IMR-90 (cell line): ENCODE results near the gene TREML2. TPM values are rescaled to one million over a fixed set of nuclear protein-coding genes. Genes with fewer than 3 reads are reported as not detected.

Source experiments
- ATAC-seq: fragments of 200-7000 bp; cut with Tn5 transposase; 2 replicates; pipeline ENCODE4 v1.9.1; 2020; ENCODE audit warnings: low read depth, mild to moderate bottlenecking, moderate library complexity
- BruUV-seq: library from RNA; stranded (reverse); fragments of 400-500 nt; replicated peaks from 2 replicates; lab custom pipeline; 2021; lab: Mats Ljungman, UMichigan
- CTCF ChIA-PET: fragments of 300-600 bp; formaldehyde crosslinking; extraction: SDS; loops from one replicate; lab custom pipeline; 2021; ENCODE audit warnings: antibody characterized with exemption; lab: Yijun Ruan, JAX
- POLR2A ChIA-PET: fragments of 300-600 bp; sonication (Branson Sonifier 250); formaldehyde crosslinking; loops from one replicate; lab custom pipeline; 2022; ENCODE audit warnings: antibody characterized with exemption; ENCODE audit not compliant: unreplicated experiment; lab: Charles Lee
- DNase-seq: peaks from one replicate; pipeline ENCODE4 v3.0.0; 2013
- H2AFZ ChIP-seq: replicated peaks from 2 replicates; pipeline ENCODE3; 2013; ENCODE audit warnings: low read length, mild to moderate bottlenecking; ENCODE audit not compliant: poor library complexity
- H2AK5ac ChIP-seq: 2 replicates; pipeline ENCODE4 v1.6.1; 2013; ENCODE audit warnings: low read depth, low read length, inconsistent platforms
- H2AK9ac ChIP-seq: replicated peaks from 2 replicates; pipeline ENCODE3; 2013; ENCODE audit warnings: mild to moderate bottlenecking, low read depth, low read length, moderate library complexity; ENCODE audit not compliant: poor library complexity
- H2BK120ac ChIP-seq: 2 replicates; pipeline ENCODE4 v1.6.1; 2013; ENCODE audit warnings: low read depth, low read length, inconsistent platforms
- H2BK15ac ChIP-seq: 3 replicates; pipeline ENCODE4 v1.6.1; 2013; ENCODE audit warnings: low read depth, low read length, inconsistent platforms
- H2BK20ac ChIP-seq: 2 replicates; pipeline ENCODE4 v1.6.1; 2013; ENCODE audit warnings: low read depth, mild to moderate bottlenecking, inconsistent platforms, low read length, moderate library complexity
- H2BK5ac ChIP-seq: 2 replicates; pipeline ENCODE4 v1.6.1; 2013; ENCODE audit warnings: mild to moderate bottlenecking, low read depth, low read length, inconsistent platforms; ENCODE audit not compliant: poor library complexity, severe bottlenecking
- H3K14ac ChIP-seq: replicated peaks from 2 replicates; pipeline ENCODE4 v1.6.1; 2013; ENCODE audit warnings: low read depth, low read length, inconsistent platforms
- H3K18ac ChIP-seq: 2 replicates; pipeline ENCODE4 v1.6.1; 2013; ENCODE audit warnings: low read depth, low read length, control low read depth
- H3K23ac ChIP-seq: 2 replicates; pipeline ENCODE4 v1.6.1; 2013; ENCODE audit warnings: low read depth, low read length, inconsistent platforms
- H3K27ac ChIP-seq: 2 replicates; pipeline ENCODE4 v1.5.1; 2013; ENCODE audit warnings: mild to moderate bottlenecking, control low read depth, low read length; ENCODE audit not compliant: insufficient read depth
- H3K27me3 ChIP-seq: 2 replicates; pipeline ENCODE4 v1.6.1; 2013; ENCODE audit warnings: low read length; ENCODE audit not compliant: control insufficient read depth, insufficient read depth
- H3K36me3 ChIP-seq: 2 replicates; pipeline ENCODE4 v1.6.1; 2013; ENCODE audit warnings: low read length, mixed read lengths; ENCODE audit not compliant: control insufficient read depth, insufficient read depth
- H3K4ac ChIP-seq: 2 replicates; pipeline ENCODE4 v1.6.1; 2013; ENCODE audit warnings: low read depth, low read length, inconsistent platforms
- H3K4me1 ChIP-seq: 2 replicates; pipeline ENCODE4 v1.6.1; 2013; ENCODE audit warnings: low read length, mixed read lengths; ENCODE audit not compliant: control insufficient read depth, insufficient read depth
- H3K4me2 ChIP-seq: 2 replicates; pipeline ENCODE4 v1.6.1; 2013; ENCODE audit warnings: low read depth, mild to moderate bottlenecking, control low read depth, low read length, moderate library complexity
- H3K4me3 ChIP-seq: 2 replicates; pipeline ENCODE4 v1.5.1; 2013; ENCODE audit warnings: low read depth, mild to moderate bottlenecking, control low read depth, low read length, moderate library complexity; ENCODE audit not compliant: insufficient read depth
- H3K56ac ChIP-seq: 2 replicates; pipeline ENCODE4 v1.6.1; 2013; ENCODE audit warnings: low read length, inconsistent platforms; ENCODE audit not compliant: insufficient read depth; ENCODE audit errors: extremely low read depth
- H3K79me1 ChIP-seq, 2 experiments: 2 replicates each; pipeline ENCODE4 v1.6.1; 2013; ENCODE audit warnings: low read length in 2 of 2, inconsistent platforms in 1 of 2, low read depth in 1 of 2
- H3K9ac ChIP-seq: 2 replicates; pipeline ENCODE4 v1.6.1; 2013; ENCODE audit warnings: low read depth, low read length, control low read depth
- H3K9me1 ChIP-seq: 2 replicates; pipeline ENCODE4 v1.6.1; 2013; ENCODE audit warnings: low read length, inconsistent platforms; ENCODE audit not compliant: insufficient read depth
- H3K9me3 ChIP-seq: 2 replicates; pipeline ENCODE4 v1.6.1; 2013; ENCODE audit warnings: low read length; ENCODE audit not compliant: control insufficient read depth, insufficient read depth
- H4K20me1 ChIP-seq: 2 replicates; pipeline ENCODE4 v1.6.1; 2013; ENCODE audit warnings: low read length, inconsistent platforms; ENCODE audit not compliant: insufficient read depth
- H4K5ac ChIP-seq: 2 replicates; pipeline ENCODE4 v1.6.1; 2013; ENCODE audit warnings: mild to moderate bottlenecking, low read depth, low read length, control low read depth
- H4K8ac ChIP-seq, 2 experiments: 2 replicates each; pipeline ENCODE4 v1.6.1; 2013; ENCODE audit warnings: low read depth in 2 of 2, low read length in 2 of 2, control low read depth in 1 of 2, inconsistent platforms in 1 of 2
- H4K91ac ChIP-seq: 2 replicates; pipeline ENCODE4 v1.6.1; 2013; ENCODE audit warnings: low read depth, low read length, inconsistent platforms; ENCODE audit not compliant: insufficient read depth
- BHLHE40 ChIP-seq: fragments of 150-350 bp; IDR thresholded peaks from 2 replicates; pipeline ENCODE4 v1.6.1; 2016; ENCODE audit warnings: mild to moderate bottlenecking, low read depth, low read length
- CEBPB ChIP-seq: IDR thresholded peaks from 2 replicates; pipeline ENCODE4 v1.6.1; 2012; ENCODE audit warnings: low read depth, low read length, improper control_type of control experiment
- CHD1 ChIP-seq: IDR thresholded peaks from 2 replicates; pipeline ENCODE4 v1.6.1; 2012; ENCODE audit warnings: low read depth, low read length, improper control_type of control experiment
- ELK1 ChIP-seq: fragments of 150-350 bp; IDR thresholded peaks from 2 replicates; pipeline ENCODE4 v1.6.1; 2016; ENCODE audit warnings: low read depth, mild to moderate bottlenecking, low read length, moderate library complexity, borderline replicate concordance
- FOS ChIP-seq: fragments of 150-350 bp; IDR thresholded peaks from 2 replicates; pipeline ENCODE4 v1.6.1; 2016; ENCODE audit warnings: low read depth, low read length
- MAZ ChIP-seq: IDR thresholded peaks from 2 replicates; pipeline ENCODE4 v1.6.1; 2012; ENCODE audit warnings: low read depth, mild to moderate bottlenecking, low read length, improper control_type of control experiment, moderate library complexity, borderline replicate concordance
- MXI1 ChIP-seq: IDR thresholded peaks from 2 replicates; pipeline ENCODE4 v1.6.1; 2012; ENCODE audit warnings: low read depth, mild to moderate bottlenecking, low read length, moderate library complexity, borderline replicate concordance
- NFE2L2 ChIP-seq: fragments of 150-350 bp; IDR thresholded peaks from 2 replicates; pipeline ENCODE4 v1.6.1; 2016; ENCODE audit warnings: low read depth, mild to moderate bottlenecking, low read length
- POLR2A ChIP-seq: IDR thresholded peaks from 2 replicates; pipeline ENCODE4 v1.6.1; 2012; ENCODE audit warnings: mild to moderate bottlenecking, low read depth, low read length
- RAD21 ChIP-seq: IDR thresholded peaks from 2 replicates; pipeline ENCODE4 v1.6.1; 2012; ENCODE audit warnings: low read length, improper control_type of control experiment
- RCOR1 ChIP-seq: IDR thresholded peaks from 2 replicates; pipeline ENCODE4 v1.6.1; 2012; ENCODE audit warnings: mild to moderate bottlenecking, low read length, improper control_type of control experiment; ENCODE audit not compliant: insufficient replicate concordance
- RFX5 ChIP-seq: IDR thresholded peaks from 2 replicates; pipeline ENCODE4 v1.8.0; 2012; ENCODE audit warnings: low read depth, mild to moderate bottlenecking, low read length, moderate library complexity
- SMC3 ChIP-seq: fragments of 150-350 bp; IDR thresholded peaks from 2 replicates; pipeline ENCODE4 v1.6.1; 2016; ENCODE audit warnings: low read depth, mild to moderate bottlenecking, antibody characterized with exemption, low read length, moderate library complexity
- USF2 ChIP-seq: fragments of 150-350 bp; IDR thresholded peaks from 2 replicates; pipeline ENCODE4 v1.6.1; 2017; ENCODE audit warnings: mild to moderate bottlenecking, antibody characterized with exemption, low read length, low read depth
- WGBS, 2 experiments: methylation state at CpG; one replicate each; pipeline versions ENCODE4 v1.1.5 to v1.1.7; 2013; ENCODE audit warnings: missing lambda C conversion rate in 2 of 2; ENCODE audit not compliant: insufficient read length in 1 of 2; ENCODE audit errors: extremely low coverage in 2 of 2; 5-methylcytosine and 5-hydroxymethylcytosine counted together
- dilution Hi-C: fragments of 300-500 bp; cut with HindIII; formaldehyde crosslinking; loops from one replicate; pipeline ENCODE4 v1.14.3; 2018; ENCODE audit warnings: low sequenced_read_pairs; ENCODE audit not compliant: unreplicated experiment
- in situ Hi-C: fragments of 300-500 bp; cut with MboI; formaldehyde crosslinking; loops from 3 replicates; pipeline ENCODE4 v1.14.3; 2019; ENCODE audit warnings: low sequenced_read_pairs, inconsistent platforms, mixed read lengths
- intact Hi-C: fragments of 100-400 bp; cut with micrococcal nuclease; formaldehyde crosslinking; loops from 2 replicates; pipeline ENCODE4 v1.10.0; 2022
- polyA plus RNA-seq, 3 experiments: library from polyadenylated mRNA; depleted of rRNA; stranded (reverse); fragments of >200 nt; gene quantifications; 2 replicates each; pipeline ENCODE4 v1.2.3, GENCODE V29; 2012; ENCODE audit warnings: low replicate concordance in 1 of 3
- total RNA-seq: library from RNA; depleted of rRNA; stranded (reverse); fragments of >200 nt; gene quantifications from 2 replicates; pipeline ENCODE4 v1.2.3, GENCODE V29; 2012

TREML2 gene
- total and polyA plus RNA-seq, 2 of the 4 experiments (the other 2 are of a cell fraction) = not detected

GRCh38 chr6:41201764-41202173 lies 820 bp upstream of the TREML2 start:
- DNase-seq = no peak
- Histone ChIP-seq H2BK120ac (no peak overlapping the region), H3K23ac (no peak overlapping the region), H3K27ac (no peak overlapping the region), H2BK5ac (no peak overlapping the region), H2AFZ (no peak overlapping the region), H3K4me1 (no peaks in the 10 kb centered on the region), H2AK5ac (no peak overlapping the region), H3K9ac (no peak overlapping the region), H3K4ac (no peak overlapping the region), H2BK20ac (no peak overlapping the region), H3K4me3 (no peak overlapping the region), H3K9me1 (no peaks in the 10 kb centered on the region), H4K20me1 (no peaks in the 10 kb centered on the region), H2AK9ac (no peak overlapping the region), H3K4me2 (no peak overlapping the region), H3K36me3 (no peaks in the 10 kb centered on the region), H3K14ac (no peak overlapping the region), H4K5ac (no peak overlapping the region), H3K27me3 (0 out of 2 replicates have a peak, but pooled peaks cover 2% of the 10 kb centered on the region), H4K8ac (no peak overlapping the region), H2BK15ac (no peak overlapping the region), H3K56ac (no peak overlapping the region), H3K9me3 (no peaks in the 10 kb centered on the region), H3K18ac (no peak overlapping the region), H3K79me1 (no peaks in the 10 kb centered on the region), H4K91ac (no peak overlapping the region)
- ATAC-seq = no peak
- BruUV-seq = no TSS peak
- WGBS, 2 experiments = 21% methylated on average over 4 of the region's 8 CpGs; no CpG with 5 or more reads in 1 of the 2 experiments
- POLR2A ChIA-PET = no interaction called here
- in situ Hi-C loops = no loop called here
- TF ChIP-seq NFE2L2 (no peak), CHD1 (no peak), ELK1 (no peak), RCOR1 (no peak), MXI1 (no peak), RFX5 (no peak), MAZ (no peak), BHLHE40 (no peak), USF2 (no peak), POLR2A (no peak), CEBPB (no peak), RAD21 (no peak), FOS (no peak), SMC3 (no peak)
- intact Hi-C loops = no loop called here
- CTCF ChIA-PET = no interaction called here
- dilution Hi-C loops = no loop called here
